ENCODE data around the gene CDK5RAP1.
A peak's percentile ranks its signal among the peaks of the same experiment; 100 is the strongest.

Gene CDK5RAP1

GRCh38 chr20:33401184-33401920 lies at the start of gene CDK5RAP1:
Gene CDK5RAP1, minus strand, starts transcription at chr20:33401519. Its CDS starts 4,455 bp downstream, at chr20:33397064.
- Histone ChIP-seq H3K4me2 (peak within 1 kb of the TSS; percentile 96), H3K4me3 (peak within 1 kb of the TSS; percentile 97), H3K9me3 (no peaks in the 10 kb centered on the region), H3K27me3 (no peaks in the 10 kb centered on the region), H3K4me1 (peaks cover 36% of the 10 kb centered on the region), H3K36me3 (peaks cover 33% of the 10 kb centered on the region), H3K9ac (peak within 1 kb of the TSS; percentile 91), H4K20me1 (peaks cover 47% of the 10 kb centered on the region), H3K27ac (peak within 1 kb of the TSS; percentile 83)
- no peak for TF ChIP-seq Cebpa-rat (IDR thresholded peaks at IDR 0.05)

- Histone ChIP-seq H3K4me2 (no peak overlapping the region), H3K9me3 (peaks cover 13% of the 10 kb centered on the region), H3K9ac (no peak overlapping the region), H3K27ac (no peak overlapping the region), H3K4me1 (peaks cover 19% of the 10 kb centered on the region), H3K4me3 (no peak overlapping the region), H3K36me3 (no peaks in the 10 kb centered on the region), H3K27me3 (no peaks in the 10 kb centered on the region), H4K20me1 (no peaks in the 10 kb centered on the region)
- no peak for TF ChIP-seq Cebpa-rat (IDR thresholded peaks at IDR 0.05)
These were observed 49.5 kb upstream of the CDK5RAP1 start for GRCh38 chr20:33450867-33451266.

GRCh38 chr20:33445881-33446625 lies 44.7 kb upstream of the CDK5RAP1 start:
- peak overlapping the region; percentile 71 for H3K27ac ChIP-seq
- peak overlapping the region; percentile 34; the same call in 1 of the 2 replicates for H3K4me3 ChIP-seq
- peaks cover 13% of the 10 kb centered on the region for H3K9me3 ChIP-seq
- peak overlapping the region; percentile 92 for H3K4me2 ChIP-seq
- H4K20me1 ChIP-seq: no peaks in the 10 kb centered on the region
- no peak for TF ChIP-seq Cebpa-rat (IDR thresholded peaks at IDR 0.05)
- H3K27me3 ChIP-seq: no peaks in the 10 kb centered on the region
- H3K9ac ChIP-seq: peak overlapping the region; percentile 62
- no peaks in the 10 kb centered on the region for H3K36me3 ChIP-seq
- H3K4me1 ChIP-seq: peaks cover 56% of the 10 kb centered on the region

- H3K36me3 ChIP-seq: no peaks in the 10 kb centered on the region
- H3K9ac ChIP-seq: peak overlapping the region; percentile 40; the same call in 1 of the 2 replicates
- no peak for TF ChIP-seq Cebpa-rat (IDR thresholded peaks at IDR 0.05)
- H3K4me1 ChIP-seq: peaks cover 67% of the 10 kb centered on the region
- peak overlapping the region; percentile 89 for H3K4me3 ChIP-seq
- peaks cover 13% of the 10 kb centered on the region for H3K9me3 ChIP-seq
- no peaks in the 10 kb centered on the region for H4K20me1 ChIP-seq
- peak overlapping the region; percentile 92 for H3K4me2 ChIP-seq
- no peaks in the 10 kb centered on the region for H3K27me3 ChIP-seq
- H3K27ac ChIP-seq: peak overlapping the region; percentile 35; the same call in 1 of the 2 replicates
These were observed 43.7 kb upstream of the CDK5RAP1 start for GRCh38 chr20:33444797-33445560.

GRCh38 chr20:33443512-33444239 lies 42.4 kb upstream of the CDK5RAP1 start, which contains the start of gene SNTA1:
Gene SNTA1, minus strand, starts transcription at chr20:33443763. Its CDS starts 143 bp downstream, at chr20:33443620.
- H3K4me1 ChIP-seq: peaks cover 80% of the 10 kb centered on the region
- peak within 1 kb of the TSS; percentile 82 for H3K9ac ChIP-seq

GRCh38 chr20:33443006-33443511 lies 41.7 kb upstream of the CDK5RAP1 start:
- Histone ChIP-seq H3K4me3 (peak overlapping the region; percentile 89), H3K27me3 (no peaks in the 10 kb centered on the region), H3K4me2 (peak overlapping the region; percentile 92), H4K20me1 (no peaks in the 10 kb centered on the region), H3K9ac (peak overlapping the region; percentile 82), H3K4me1 (peaks cover 86% of the 10 kb centered on the region), H3K27ac (peak overlapping the region; percentile 79), H3K9me3 (peaks cover 2% of the 10 kb centered on the region), H3K36me3 (peaks cover 10% of the 10 kb centered on the region)
- TF ChIP-seq Cebpa-rat (IDR thresholded peaks at IDR 0.05): no peak

More at GRCh38 chr20:33443512-33444239, 42.4 kb upstream of the CDK5RAP1 start, which contains the start of gene SNTA1:
- H3K9me3 ChIP-seq: peaks cover 8% of the 10 kb centered on the region
- no peaks in the 10 kb centered on the region for H4K20me1 ChIP-seq
- H3K27me3 ChIP-seq: no peaks in the 10 kb centered on the region
- peak within 1 kb of the TSS; percentile 89 for H3K4me3 ChIP-seq
- peak within 1 kb of the TSS; percentile 79 for H3K27ac ChIP-seq
- TF ChIP-seq Cebpa-rat (IDR thresholded peaks at IDR 0.05): no peak
- peaks cover 4% of the 10 kb centered on the region for H3K36me3 ChIP-seq
- peak within 1 kb of the TSS; percentile 92 for H3K4me2 ChIP-seq

GRCh38 chr20:33442136-33443005 lies 41.1 kb upstream of the CDK5RAP1 start:
- Histone ChIP-seq H3K36me3 (peaks cover 16% of the 10 kb centered on the region), H3K9ac (peak overlapping the region; percentile 82), H3K4me2 (peak overlapping the region; percentile 92), H3K27me3 (no peaks in the 10 kb centered on the region), H3K4me3 (peak overlapping the region; percentile 89), H3K27ac (peak overlapping the region; percentile 79), H3K9me3 (no peaks in the 10 kb centered on the region), H3K4me1 (peaks cover 89% of the 10 kb centered on the region), H4K20me1 (no peaks in the 10 kb centered on the region)
- TF ChIP-seq Cebpa-rat (IDR thresholded peaks at IDR 0.05): no peak
